HG03565 (cell line): ENCODE measurements around the gene RNGTT.

ENCODE experiments used
- ATAC-seq: cut with Tn5 transposase; IDR thresholded peaks from one replicate; pipeline ENCODE4 v1.9.1; 2021; ENCODE audit warnings: mild to moderate bottlenecking, moderate library complexity; ENCODE audit not compliant: unreplicated experiment

Gene RNGTT

DNA sequence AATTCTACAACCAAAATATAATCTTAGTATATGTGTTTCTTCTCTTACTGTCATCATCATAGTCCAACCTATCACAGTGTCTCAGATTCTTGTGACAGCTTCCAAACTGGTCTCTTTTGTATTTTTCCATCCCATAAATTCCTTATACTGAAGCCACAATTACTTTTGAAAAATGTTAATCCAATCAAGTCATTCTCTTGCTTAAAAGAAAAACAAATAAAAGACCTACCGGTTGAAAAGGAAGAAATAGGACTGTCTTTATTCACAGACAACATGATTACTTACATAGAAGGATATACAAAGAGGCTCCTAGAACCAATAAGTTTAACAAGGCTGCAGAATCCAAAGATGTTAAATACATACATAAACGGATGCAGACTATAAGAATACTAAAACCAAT is 339.9 kb downstream of the RNGTT start:
- ATAC-seq, result no peak

DNA sequence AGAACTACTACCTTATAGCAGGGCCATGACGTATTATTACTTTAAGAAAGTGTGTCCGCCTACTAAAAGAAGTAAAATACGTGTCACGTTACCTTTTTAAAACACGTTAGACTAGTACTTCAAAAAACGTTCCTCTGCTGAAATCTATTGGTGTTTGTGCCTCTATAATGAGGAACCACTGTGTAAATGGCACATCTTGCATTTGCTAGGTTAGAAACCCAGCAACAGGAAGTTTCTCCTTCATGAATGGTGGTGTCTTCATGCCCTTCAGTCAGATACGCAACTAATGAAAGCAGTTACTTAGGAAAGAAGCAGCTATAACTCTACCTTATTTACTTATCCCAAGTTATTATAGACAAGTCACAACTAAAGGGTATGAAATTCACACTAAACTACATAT is 343.5 kb downstream of the RNGTT start:
- no peak for ATAC-seq

DNA sequence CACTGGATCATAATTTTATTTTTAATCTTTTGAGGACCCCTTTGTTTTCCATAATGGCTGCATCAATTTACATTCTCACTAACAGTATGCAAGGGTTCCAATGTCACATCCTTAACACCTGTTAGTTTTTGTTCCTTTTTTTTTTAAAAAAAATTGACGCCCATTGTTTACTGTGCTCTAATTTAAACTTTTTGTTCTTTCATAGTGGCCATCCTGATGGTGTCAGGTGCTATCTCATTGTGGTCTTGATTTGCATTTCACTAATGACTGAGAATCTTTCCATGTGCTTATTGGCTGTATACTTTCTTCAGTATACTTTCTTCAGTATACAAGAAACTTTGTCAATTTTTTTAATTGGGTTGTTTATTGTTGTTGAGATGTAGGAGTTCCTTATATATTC is 347.0 kb downstream of the RNGTT start:
- no peak for ATAC-seq

DNA sequence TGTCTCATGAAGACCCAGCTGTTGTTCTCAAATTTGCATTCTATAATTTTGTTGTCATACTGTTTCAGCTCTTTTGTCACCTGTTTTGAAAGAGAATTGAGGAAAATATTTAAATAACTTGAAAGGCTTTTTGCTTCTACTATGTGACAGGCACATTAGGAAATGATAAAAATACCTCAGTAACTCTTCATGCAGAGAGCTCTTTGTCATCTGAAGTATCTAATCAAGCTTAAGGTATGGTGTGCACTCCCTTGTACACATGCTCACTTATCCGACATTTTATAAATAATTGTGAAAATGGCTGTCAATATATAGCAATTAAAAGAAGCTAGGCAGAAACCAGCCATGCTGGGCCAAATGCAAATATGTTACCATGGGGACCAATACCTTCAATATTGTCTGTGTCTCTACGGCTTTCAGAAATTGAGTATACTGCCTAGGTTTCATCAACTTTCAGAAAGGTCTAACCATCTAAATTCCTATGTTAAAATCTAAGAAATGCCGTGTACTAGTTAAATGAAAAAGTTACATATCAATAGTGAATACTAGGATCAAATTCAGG is 349.0 kb downstream of the RNGTT start:
- ATAC-seq, result no peak

DNA sequence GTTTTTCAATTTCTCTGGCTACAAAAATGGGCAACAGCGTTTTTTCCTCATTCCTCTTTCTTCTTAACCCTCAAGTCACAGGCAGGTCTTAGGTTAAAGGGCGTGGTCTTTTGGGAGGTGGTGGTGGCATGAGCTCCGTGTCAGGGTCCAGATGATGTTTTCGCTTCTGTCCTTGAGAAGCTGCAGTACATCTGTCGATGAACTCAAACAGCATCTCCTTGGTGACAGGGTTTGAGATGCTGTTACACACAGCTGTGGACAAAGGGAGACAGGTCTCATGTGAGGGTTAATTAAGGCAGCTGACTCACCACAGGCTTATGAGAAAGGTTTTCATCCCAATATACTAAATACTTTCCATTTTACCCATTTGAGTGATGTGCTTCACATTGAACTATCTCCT is 350.8 kb downstream of the RNGTT start:
- no peak for ATAC-seq

DNA sequence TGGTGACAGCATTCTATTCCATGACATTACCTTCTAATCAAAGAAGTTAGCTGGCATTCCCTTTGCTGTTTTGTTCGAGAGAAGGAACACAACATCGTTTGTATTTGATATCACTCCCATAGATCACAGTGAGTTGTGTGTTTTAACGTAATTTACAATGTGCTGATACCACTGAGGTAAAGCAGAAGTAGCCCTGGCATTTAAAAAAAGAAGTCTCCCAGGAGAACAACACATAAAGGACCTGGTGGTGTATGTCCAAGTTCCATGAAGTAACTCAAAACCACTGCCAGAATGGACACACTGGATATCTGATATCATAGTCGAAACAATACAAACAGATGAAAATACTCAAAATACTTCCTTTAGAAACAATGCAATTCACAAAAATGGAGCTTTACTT is 351.7 kb downstream of the RNGTT start:
- ATAC-seq, result no peak

DNA sequence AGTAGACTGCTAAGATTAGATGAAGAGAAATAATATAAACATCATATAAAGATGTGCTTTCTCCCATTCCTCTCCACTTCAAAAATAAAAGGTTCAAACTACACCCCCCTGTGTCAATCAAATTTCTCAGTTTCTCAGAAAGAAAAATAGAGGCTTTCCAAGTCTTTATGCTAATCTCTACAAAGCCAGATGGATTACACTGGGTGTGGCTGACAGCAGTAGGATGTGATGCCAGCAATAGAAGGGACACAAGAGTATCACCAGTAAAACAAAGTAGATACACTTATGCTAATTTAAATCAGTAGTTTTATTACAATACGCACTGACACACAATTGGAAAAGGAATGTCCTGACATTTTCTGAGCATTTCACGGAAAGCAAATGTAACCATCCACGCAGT is 353.4 kb downstream of the RNGTT start:
- ATAC-seq, result no peak

DNA sequence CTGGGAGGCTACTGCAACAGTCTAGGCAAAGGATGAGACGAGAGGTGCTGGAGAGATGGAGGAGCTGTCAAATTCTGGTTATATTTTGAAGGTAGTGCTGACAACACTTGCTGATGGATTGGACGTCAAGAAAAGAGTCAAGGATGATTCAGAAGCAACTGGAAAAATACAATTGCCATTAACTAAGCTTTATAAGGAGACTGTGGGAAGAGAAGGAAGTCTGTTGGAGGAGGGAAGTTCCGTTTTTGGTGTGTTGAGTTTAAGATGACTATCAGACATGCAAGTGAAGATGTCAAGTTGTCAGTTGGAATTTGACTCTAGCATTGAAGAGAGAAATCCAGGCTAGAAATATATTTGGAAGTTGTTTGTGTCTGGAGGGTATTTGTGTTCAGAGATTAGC is 358.1 kb downstream of the RNGTT start:
- ATAC-seq, result no peak

DNA sequence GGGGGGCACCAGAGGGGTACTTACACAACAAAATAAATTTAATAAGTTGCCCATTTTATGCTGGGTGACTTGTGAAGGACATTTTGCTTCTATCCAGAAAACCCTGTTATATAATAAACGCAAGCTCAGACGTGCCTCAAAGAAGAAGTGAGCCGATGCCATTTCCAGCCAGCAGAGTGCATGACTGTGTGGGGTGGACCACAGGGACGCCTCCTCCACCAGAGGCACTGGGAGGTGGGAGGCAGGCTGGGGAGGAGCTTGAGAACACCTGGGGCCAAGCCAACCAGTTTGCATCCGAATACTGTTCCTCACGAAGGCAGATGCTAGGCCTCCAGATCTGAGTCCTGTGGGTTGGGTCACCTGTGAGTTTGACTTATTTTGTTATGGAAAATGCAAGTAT is 363.8 kb downstream of the RNGTT start:
- ATAC-seq, result no peak

DNA sequence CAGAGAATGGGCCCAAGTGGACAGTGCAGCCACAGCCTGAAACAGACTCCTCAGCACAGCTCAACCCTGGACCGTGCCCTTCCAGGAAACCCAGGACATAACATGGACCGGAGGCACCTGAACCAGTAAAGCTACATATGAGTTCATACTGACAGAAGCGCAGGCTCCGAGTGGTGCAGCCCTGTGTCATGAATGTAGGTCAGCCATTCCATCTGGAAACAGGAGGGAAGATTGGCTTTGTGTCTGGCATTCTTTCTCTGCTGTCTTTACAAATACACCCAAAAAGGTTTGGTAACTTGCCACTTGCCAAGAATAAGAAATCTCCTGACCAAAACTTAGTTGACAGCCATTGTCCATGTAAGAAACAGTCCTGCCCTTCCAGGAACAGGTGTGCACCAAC is 366.6 kb downstream of the RNGTT start:
- no peak for ATAC-seq

DNA sequence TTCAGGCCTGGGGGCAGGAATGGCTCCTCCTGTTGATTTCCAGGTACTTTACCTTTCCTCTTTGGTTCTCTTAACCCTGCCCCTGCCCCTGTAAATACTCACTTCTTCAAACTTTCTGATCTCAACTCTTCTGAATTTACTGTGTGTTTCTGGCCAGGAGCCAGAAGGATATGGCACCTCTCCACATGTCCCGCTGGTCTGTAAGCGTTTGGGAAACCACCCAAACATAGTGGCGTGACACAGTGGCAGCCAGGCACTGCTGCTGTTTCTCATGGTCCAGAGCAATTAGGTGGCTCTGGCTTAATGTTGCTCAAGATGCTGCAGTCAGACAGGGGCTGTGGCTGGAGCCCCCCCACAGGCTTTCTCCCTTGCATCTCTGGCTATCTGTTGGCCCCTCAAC is 374.5 kb downstream of the RNGTT start:
- ATAC-seq, result no peak

DNA sequence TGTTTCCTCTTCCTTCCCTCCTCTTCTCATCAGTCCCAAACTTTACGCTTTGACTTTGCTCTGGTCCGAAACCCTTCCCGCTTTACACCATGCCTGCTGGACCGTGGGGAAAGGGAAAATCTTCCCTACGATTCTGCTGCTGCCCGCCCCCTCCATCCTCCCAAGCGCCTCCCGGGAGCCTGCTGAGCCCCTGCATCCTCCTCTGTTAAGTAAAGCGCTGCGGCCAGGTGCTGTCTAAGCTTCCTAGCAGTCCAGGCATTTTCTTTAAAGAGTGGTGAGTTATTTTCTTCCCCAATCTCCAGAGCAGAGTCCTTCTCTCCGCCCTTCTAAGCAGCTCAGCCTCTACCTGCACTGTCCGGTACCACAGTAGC is 376.3 kb downstream of the RNGTT start:
- no peak for ATAC-seq

DNA sequence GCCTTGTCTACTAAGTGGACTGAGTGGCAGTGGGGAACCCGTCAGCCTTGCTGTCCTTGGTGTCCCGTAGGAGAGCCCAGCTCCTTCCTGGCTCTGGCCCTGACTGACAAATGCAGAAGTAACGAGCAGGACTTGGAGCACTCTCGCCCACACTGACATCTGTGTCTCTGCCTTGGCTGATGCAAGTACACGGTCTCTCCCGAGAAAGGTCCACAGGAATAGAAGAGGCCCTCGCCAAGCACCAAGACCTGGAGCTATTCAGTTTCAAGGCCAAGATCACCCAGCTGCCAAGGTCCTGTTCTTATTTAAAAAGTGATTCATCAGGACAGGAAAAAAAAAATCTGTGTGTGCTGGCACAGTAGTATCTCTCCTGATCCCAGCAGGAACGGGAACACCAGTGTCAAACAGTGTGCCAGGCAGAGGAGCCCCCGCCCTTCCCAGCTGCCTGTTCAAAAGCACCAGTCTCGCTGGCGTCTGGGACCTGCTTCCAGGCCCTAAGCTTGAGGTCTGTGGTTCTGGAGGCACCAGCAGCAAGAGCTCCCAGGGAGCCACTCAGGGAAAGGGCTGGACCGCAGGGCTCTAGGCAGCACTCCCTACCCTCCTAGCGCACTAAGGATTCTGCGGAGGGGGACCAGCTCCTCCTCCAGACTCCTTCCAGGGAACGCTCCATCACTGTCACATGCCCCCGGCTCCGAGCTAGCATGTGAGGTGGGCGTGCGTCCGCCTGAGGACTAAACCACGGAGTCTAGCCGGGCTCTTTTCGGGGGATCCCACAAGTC is 376.9 kb downstream of the RNGTT start:
- no peak for ATAC-seq

DNA sequence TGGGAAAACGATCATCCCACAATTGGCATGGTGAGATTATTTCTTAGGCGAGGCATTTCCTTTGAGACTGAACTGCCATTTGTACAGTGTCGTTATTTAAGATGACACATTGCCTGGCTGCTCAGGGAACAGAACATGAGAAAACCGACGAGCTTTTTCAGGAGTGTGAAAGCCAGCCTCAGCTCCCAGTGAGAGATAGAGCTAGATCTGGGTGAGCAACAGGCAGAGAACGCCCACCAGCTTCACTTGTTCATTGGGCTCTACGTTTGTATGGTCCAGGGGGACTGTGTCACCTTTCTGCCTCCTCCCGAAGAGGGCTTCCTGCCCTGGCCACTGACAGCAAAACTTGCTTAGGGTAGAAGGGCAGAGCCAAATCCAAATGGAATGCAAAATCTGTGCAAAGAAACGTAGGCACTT is 378.1 kb downstream of the RNGTT start:
- ATAC-seq, result no peak

DNA sequence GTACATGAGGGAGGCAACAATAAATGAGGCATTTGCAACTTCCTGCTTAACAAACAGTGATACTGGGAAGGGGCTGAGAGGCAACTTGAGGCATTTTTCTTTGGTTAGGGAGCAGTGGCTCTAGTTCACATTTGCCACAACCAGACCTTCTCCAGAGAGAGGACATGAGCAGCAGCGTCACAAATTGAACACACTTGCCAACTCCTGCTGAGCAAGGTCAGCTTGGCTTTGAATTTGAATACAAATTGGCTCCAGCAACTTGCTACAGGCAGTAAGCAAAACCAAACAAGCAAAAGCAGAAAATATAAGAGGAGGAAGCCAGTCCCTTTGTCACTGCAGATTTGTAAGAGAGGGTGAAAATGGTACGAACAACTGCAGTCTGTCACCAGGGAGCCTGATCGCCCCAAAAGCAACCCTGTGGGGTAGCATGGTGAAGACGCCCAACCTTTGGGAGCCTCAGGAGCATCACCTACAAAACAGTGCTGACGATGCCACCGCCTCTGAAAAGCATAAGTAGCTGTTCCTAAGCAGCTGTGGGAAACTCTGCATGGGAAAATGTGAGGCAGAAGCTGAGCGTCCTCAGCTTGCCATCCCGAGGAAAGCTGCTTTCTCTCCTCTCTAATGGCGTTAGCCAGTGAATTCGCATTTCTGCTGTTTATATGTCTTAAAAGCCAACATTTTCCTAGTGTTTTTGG is 378.7 kb downstream of the RNGTT start:
- no peak for ATAC-seq

DNA sequence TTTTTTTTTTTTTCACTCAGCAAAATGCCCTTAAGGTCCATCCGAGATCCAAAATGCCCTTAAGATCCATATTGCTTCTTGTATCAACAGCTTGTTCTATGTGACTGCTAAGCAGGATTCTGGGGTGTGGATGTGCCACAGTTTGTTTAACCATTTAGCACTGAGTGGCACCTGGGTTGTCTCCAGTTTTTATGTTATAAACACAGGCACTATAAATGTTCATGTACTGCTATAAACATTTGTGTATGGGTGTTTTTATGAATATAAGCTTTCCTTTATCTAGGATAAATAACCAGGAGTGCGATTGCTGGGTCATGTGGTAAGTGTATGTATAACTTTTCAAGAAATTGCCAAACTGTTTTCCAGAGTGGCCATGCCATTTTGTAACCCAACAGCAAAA is 386.0 kb downstream of the RNGTT start:
- no peak for ATAC-seq

DNA sequence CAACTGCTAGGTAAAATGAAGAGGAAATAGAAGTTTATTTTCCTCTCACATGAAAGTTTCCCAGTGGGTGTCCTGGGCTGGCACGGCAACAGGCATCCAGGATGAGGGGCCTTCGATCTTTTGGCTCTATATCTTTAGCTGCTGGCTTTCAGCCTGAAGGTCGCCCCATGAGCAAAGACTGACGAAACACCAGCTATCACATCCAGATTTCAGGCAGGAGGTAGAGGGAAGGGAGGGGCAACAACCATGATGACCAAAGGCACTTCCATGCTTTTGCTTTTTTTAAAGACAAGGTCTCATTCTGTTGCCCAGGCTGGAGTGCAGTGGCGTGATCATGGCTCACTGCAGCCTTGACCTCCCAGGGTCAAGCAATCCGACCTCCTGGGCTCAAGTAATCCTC is 387.9 kb downstream of the RNGTT start:
- no peak for ATAC-seq

DNA sequence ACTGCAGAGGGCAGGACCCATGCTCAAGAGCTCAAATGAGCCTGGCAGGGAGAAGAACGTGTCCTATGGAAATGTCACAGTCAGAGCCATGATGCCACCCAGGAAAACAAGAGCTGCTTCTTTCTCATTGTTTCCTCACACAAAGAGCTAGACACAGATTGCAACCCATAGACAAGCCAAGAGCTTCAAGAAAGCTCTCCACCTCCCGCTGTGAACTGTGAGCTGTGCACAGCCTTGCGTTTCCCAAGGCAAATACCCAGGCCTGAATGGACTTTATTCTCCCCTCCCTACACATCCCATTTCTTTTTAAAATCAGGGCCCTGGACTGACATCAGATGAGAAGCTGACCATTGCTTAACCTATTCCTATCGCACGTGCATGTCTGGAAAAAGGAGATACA is 388.8 kb downstream of the RNGTT start:
- no peak for ATAC-seq

DNA sequence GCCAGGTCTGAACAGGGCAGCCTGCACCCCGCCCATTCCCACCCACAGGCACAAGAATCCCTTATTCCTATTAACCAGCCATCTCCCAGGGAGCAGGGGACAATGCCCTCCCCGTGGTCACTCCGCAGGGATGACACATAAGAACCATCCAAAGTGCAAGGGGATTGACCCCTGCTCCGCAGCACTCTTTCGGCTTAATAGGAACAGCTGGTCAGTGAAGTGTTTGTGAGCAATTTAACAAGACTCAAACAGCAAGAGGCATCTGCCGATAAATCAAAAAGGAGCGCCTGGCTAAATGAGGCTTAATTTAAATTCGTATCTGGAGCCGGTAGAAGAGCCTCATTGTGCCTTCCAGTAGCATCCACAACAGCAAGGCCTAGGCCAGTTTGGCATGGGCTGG is 389.4 kb downstream of the RNGTT start:
- ATAC-seq, result no peak

DNA sequence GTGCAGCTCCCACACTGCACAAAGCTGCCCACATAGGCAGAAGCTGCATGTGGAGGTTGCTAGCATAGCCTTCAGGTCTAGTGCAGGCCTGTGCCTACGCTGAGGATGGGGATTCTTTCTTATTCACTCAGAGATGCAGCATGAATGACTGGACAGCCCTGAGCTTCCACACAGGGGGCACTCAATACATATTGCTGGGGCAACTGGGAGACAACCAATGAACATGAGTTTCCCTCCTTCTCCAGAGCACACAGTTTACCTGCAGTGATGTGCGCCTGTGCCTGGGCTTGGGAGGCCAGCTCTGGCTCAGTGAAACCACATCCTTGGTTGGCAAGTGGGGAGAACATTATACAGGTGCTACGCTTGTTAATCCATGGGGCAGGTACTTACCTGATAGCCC is 389.9 kb downstream of the RNGTT start:
- ATAC-seq, result no peak

DNA sequence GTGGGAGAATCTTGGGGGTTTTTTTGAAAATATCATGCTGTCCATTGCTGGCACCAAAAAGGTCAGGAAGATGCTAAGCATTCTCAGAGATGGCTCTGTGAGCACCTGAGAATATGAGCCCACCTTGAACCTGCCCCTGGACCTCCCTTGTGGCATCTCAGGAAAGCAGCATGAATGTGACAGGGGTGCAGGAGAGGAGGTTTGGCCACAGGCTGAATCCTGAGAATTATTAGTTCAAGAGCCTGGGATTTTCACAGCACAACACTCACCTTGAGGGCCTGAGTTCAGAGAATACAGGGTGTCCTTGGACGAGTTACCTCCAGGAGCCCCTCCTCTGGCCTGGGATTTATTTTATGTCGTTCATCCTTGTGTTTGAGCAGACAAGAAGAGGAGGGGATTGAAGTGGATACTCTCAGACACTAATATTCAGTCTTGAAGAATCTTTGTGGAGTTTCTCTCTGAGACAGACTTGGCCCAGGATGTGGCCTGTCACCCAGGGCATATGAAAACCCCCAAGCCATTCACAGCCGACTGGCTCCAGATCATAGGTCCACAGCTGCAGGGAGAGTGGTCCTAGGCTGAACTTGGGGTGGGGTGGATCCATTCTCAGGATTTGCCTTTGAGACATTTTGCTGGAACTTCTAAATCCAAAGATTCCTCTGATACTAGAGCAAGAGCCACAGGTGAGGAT is 390.8 kb downstream of the RNGTT start:
- ATAC-seq, result no peak

DNA sequence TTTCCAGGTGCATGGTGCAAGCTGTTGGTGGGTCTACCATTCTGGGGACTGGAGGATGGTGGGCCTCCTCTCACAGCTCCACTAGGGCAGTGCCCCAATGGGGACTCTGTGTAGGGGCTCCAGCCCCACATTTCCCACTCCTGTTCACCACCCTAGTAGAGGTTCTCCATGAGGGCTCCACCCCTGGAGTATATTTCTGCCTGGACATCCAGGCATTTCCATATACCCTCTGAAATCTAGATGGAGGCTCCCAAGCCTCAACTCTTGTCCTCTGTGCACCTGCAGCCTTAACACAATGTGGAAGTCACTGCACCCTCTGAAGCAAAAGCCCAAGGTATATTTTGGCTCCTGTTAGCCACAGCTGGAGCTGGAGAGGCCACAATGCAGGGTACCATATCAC is 393.5 kb downstream of the RNGTT start:
- ATAC-seq, result no peak
